ENCODE results near the gene SPEN. TPM values are rescaled to one million over a fixed set of nuclear protein-coding genes. Genes with fewer than 3 reads are reported as not detected.
"Not testable (repeated sequence)": the region's sequence is repeated elsewhere in the genome, so short reads cannot be mapped to it uniquely, and the experiment has no call there.

Gene SPEN
- total RNA-seq, 1 donor from 2014 or later = 33.5 TPM

GRCh38 chr1:15835205-15835740 is 12.2 kb upstream of the SPEN start:
- H3K36me3 Mint-ChIP-seq (ENCODE audit: low read depth, unreplicated experiment) = peaks cover 5% of the 10 kb centered on the region
- H3K4me3 Mint-ChIP-seq (ENCODE audit: unreplicated experiment) = peak overlapping the region; percentile 92
- no peaks in the 10 kb centered on the region for H3K9me3 Mint-ChIP-seq (ENCODE audit: unreplicated experiment)
- peaks cover 16% of the 10 kb centered on the region for H3K4me1 Mint-ChIP-seq (ENCODE audit: unreplicated experiment)
- peaks cover 12% of the 10 kb centered on the region for H3K27me3 Mint-ChIP-seq (ENCODE audit: unreplicated experiment)
- TF ChIP-seq, protein P1, sequence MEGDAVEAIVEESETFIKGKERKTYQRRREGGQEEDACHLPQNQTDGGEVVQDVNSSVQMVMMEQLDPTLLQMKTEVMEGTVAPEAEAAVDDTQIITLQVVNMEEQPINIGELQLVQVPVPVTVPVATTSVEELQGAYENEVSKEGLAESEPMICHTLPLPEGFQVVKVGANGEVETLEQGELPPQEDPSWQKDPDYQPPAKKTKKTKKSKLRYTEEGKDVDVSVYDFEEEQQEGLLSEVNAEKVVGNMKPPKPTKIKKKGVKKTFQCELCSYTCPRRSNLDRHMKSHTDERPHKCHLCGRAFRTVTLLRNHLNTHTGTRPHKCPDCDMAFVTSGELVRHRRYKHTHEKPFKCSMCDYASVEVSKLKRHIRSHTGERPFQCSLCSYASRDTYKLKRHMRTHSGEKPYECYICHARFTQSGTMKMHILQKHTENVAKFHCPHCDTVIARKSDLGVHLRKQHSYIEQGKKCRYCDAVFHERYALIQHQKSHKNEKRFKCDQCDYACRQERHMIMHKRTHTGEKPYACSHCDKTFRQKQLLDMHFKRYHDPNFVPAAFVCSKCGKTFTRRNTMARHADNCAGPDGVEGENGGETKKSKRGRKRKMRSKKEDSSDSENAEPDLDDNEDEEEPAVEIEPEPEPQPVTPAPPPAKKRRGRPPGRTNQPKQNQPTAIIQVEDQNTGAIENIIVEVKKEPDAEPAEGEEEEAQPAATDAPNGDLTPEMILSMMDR (IDR thresholded peaks at IDR 0.05; ENCODE audit: unreplicated experiment) = no peak
- no peak for DNase-seq (ENCODE audit: low spot score)
- H3K27ac Mint-ChIP-seq (ENCODE audit: unreplicated experiment) = peak overlapping the region; percentile 96

DNA sequence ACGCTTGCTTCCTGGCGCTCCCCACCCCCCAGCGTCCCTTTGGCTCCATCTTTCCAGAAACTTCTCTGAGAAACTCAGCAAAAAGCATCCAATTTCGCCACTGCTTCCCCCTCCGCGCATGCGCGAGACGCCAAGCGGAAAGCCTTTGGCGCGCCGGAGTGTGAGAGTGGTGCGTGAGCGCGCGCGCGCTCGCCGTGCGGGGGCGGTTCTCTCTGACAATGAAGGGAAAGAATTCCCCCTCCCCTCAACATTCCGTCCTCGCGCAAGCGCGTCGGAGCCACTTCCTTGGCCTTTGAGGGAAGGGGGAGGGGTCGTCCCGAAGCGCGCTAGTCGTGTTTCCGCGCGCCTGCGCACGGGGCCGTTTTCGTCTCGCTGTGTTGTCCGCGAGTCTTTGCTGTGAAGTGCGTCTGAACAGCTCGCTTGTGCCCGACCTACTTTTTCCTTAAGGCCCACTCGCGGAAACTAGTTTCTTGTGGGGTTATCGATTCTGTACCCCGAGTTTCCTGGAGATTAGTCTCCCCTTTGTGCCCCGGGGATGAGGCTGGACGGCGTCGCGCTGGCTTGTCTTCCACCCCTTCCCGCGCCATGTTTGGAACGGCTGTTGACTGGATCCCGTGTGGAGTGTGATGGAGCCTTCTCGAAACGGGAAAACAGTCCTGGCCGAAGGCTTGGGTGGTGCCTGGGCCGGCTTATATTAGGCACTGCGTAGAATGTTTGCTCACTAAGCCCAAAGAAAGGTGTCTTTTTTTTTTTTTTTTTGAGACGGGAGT is 11.6 kb upstream of the SPEN start:
- DNase-seq (ENCODE audit: low spot score) = peak; percentile 98
- Mint-ChIP-seq H3K27me3 (ENCODE audit: unreplicated experiment) (peaks cover 12% of the 10 kb centered on the region), H3K4me3 (ENCODE audit: unreplicated experiment) (peak overlapping the region; percentile 92), H3K4me1 (ENCODE audit: unreplicated experiment) (peaks cover 16% of the 10 kb centered on the region), H3K9me3 (ENCODE audit: unreplicated experiment) (no peaks in the 10 kb centered on the region), H3K36me3 (ENCODE audit: low read depth, unreplicated experiment) (peaks cover 5% of the 10 kb centered on the region), H3K27ac (ENCODE audit: unreplicated experiment) (peak overlapping the region; percentile 96)
- TF ChIP-seq, protein P1 (IDR thresholded peaks at IDR 0.05; ENCODE audit: unreplicated experiment) = no peak

DNA sequence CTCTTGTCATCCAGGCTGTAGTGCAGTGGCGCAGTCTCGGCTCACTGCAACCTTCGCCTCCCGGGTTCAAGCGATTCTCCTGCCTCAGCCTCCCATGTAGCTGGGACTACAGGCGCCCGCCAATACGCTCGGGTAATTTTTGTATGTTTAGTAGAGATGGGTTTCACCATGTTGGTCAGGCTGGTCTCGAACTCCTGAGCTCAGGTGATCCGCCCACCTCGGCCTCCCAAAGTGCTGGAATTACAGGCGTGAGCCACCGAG is 11.1 kb upstream of the SPEN start:
- not testable (repeated sequence) for H3K36me3 Mint-ChIP-seq (ENCODE audit: low read depth, unreplicated experiment); DNase-seq (ENCODE audit: low spot score); H3K9me3 Mint-ChIP-seq (ENCODE audit: unreplicated experiment)
- peak overlapping the region; percentile 96 for H3K27ac Mint-ChIP-seq (ENCODE audit: unreplicated experiment)
- H3K4me1 Mint-ChIP-seq (ENCODE audit: unreplicated experiment) = peaks cover 16% of the 10 kb centered on the region
- H3K27me3 Mint-ChIP-seq (ENCODE audit: unreplicated experiment) = peaks cover 12% of the 10 kb centered on the region
- peak overlapping the region; percentile 92 for H3K4me3 Mint-ChIP-seq (ENCODE audit: unreplicated experiment)

DNA sequence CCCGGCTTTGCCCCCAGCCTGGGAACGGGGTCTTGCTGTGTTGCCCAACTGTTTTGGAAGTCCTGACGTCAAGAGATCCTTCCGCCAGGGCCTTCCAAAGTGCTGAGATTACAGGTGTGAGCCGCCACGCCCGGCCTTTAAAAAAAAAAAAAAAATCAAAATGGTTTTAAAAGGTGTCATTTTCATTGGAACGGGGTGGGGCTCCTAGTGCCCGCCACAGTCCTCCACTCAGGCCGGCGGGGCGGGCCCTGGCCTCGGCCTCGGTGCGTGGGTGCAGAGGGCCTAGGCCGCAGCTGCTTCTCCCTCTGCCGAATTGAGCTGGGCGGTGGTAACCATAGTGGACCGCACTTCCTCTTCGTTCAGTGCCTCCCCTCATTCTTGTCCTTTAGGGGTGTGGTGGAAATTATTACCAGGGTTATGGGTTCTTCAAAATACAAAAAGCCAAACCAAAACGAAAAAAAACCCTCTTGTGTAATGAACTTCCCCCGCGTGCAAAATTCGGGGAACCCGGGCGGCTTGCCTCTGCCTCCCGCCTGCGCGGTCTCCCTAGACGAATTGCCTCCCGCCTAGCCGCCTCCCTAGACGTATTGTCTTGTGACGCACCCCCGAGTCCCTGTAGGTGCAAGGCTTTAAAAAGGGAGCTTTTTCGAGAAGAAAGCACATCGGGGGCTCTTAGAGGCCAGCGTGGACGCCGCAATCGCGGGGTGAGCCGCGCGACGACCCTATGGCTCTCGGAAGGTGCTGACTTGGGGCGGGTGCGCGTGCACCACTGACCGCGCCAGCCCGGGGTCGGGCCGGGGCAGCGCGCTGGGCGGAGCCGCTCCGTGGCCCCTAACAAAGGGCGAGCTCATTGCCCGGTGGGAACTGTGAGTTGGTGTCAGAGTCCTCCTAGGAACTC is 10.5 kb upstream of the SPEN start:
- peak overlapping the region; percentile 69 for H3K4me3 Mint-ChIP-seq (ENCODE audit: unreplicated experiment)
- no peak for DNase-seq (ENCODE audit: low spot score)
- peaks cover 12% of the 10 kb centered on the region for H3K4me1 Mint-ChIP-seq (ENCODE audit: unreplicated experiment)
- H3K27ac Mint-ChIP-seq (ENCODE audit: unreplicated experiment) = no peak overlapping the region
- TF ChIP-seq, protein P1 (IDR thresholded peaks at IDR 0.05; ENCODE audit: unreplicated experiment) = no peak
- no peaks in the 10 kb centered on the region for H3K9me3 Mint-ChIP-seq (ENCODE audit: unreplicated experiment)
- peaks cover 12% of the 10 kb centered on the region for H3K27me3 Mint-ChIP-seq (ENCODE audit: unreplicated experiment)
- peaks cover under 1% of the 10 kb centered on the region for H3K36me3 Mint-ChIP-seq (ENCODE audit: low read depth, unreplicated experiment)

DNA sequence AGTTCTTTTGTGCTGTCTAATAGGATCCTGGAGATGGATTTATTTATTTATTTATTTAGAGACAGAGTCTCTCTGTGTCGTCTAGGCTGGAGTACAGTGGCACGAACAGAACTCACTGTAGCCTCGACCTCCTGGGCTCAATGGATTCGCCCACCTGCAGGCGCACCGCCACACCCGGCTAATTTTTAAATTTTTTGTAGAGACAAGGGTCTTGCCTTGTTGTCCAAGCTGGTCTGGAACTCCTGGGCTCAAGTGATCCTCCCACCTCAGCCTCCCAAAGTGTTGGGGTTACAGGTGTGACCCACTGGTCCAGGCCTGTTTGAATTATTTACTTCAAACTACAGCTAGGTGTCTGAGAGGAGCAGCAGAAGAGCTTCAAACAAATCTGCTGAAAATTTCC is 9.6 kb upstream of the SPEN start:
- Mint-ChIP-seq H3K4me3 (ENCODE audit: unreplicated experiment) (no peak overlapping the region), H3K36me3 (ENCODE audit: low read depth, unreplicated experiment) (no peaks in the 10 kb centered on the region), H3K9me3 (ENCODE audit: unreplicated experiment) (no peaks in the 10 kb centered on the region), H3K27me3 (ENCODE audit: unreplicated experiment) (peaks cover 12% of the 10 kb centered on the region), H3K4me1 (ENCODE audit: unreplicated experiment) (peaks cover 11% of the 10 kb centered on the region), H3K27ac (ENCODE audit: unreplicated experiment) (no peak overlapping the region)
- DNase-seq (ENCODE audit: low spot score) = no peak
- TF ChIP-seq, protein P1 (IDR thresholded peaks at IDR 0.05; ENCODE audit: unreplicated experiment) = no peak
